HCT116 (cell line): ENCODE results near the gene LMLN. TPM values are rescaled to one million over a fixed set of nuclear protein-coding genes. Genes with fewer than 3 reads are reported as not detected.

ENCODE experiments used
- ATAC-seq: fragments of 200-7000 bp; cut with Tn5 transposase; 2 replicates; pipeline ENCODE4 v1.9.1; 2020; ENCODE audit warnings: mild to moderate bottlenecking, moderate library complexity
- BruUV-seq: library from RNA; stranded (reverse); fragments of 400-500 nt; replicated peaks from 2 replicates; lab custom pipeline; 2021; lab: Mats Ljungman, UMichigan
- CTCF ChIA-PET: fragments of 300-600 bp; sonication (Branson Sonifier 250); formaldehyde crosslinking; loops from one replicate; lab custom pipeline; 2021; ENCODE audit warnings: antibody characterized with exemption; lab: Charles Lee
- POLR2A ChIA-PET: fragments of 300-600, 350-600 bp; sonication (Branson Sonifier 250); formaldehyde crosslinking; loops from one replicate; lab custom pipeline; 2021; ENCODE audit warnings: antibody characterized with exemption; lab: Charles Lee
- RAD21 ChIA-PET, 2 experiments: fragments of 300-600 bp; sonication (Branson Sonifier 250); formaldehyde crosslinking; loops; one replicate each; lab custom pipeline; 2023; ENCODE audit warnings: low total read pairs in 2 of 2; ENCODE audit not compliant: uncharacterized antibody in 2 of 2, unreplicated experiment in 2 of 2, low non-redundant PET in 1 of 2; lab: Charles Lee
- DNase-seq: peaks from one replicate; pipeline ENCODE4 v3.0.0-alpha.2; 2010; ENCODE audit warnings: low read depth, low spot score
- H2AFZ ChIP-seq: fragments of 200-600 bp; shearing (Covaris generic), sonication (generic); 2 replicates; pipeline ENCODE4 v1.6.1; 2017; ENCODE audit warnings: low read depth, mixed run types, mixed read lengths, antibody characterized with exemption, low read length; ENCODE audit not compliant: poor library complexity, severe bottlenecking
- H3K27ac ChIP-seq: 2 replicates; pipeline ENCODE4 v1.5.1; 2012; ENCODE audit warnings: low read depth, low read length
- H3K27me3 ChIP-seq: fragments of 200-600 bp; sonication (generic); 2 replicates; pipeline ENCODE4 v1.6.1; 2016; ENCODE audit warnings: mixed run types, low read length, mixed read lengths; ENCODE audit not compliant: insufficient read depth
- H3K36me3 ChIP-seq, 2 experiments: fragments of 200-500 bp in 1 of 2; fragments of 200-600 bp in 1 of 2; sonication (Bioruptor generic) in 1 of 2; sonication (generic) in 1 of 2; 2 replicates each; pipeline versions ENCODE4 v1.5.1 to v1.6.1; 2014 to 2016; ENCODE audit warnings: low read length in 2 of 2, inconsistent platforms in 1 of 2, mixed read lengths in 1 of 2, mixed run types in 1 of 2; ENCODE audit not compliant: insufficient read depth in 2 of 2, control insufficient read depth in 1 of 2
- H3K4me1 ChIP-seq, 2 experiments: fragments of 200-600 bp in 1 of 2; sonication (generic) in 1 of 2; 2 replicates each; pipeline versions ENCODE4 v1.5.1 to v1.6.1; 2012 to 2017; ENCODE audit warnings: low read length in 2 of 2, inconsistent platforms in 1 of 2, mild to moderate bottlenecking in 1 of 2, mixed read lengths in 1 of 2, mixed run types in 1 of 2, moderate library complexity in 1 of 2; ENCODE audit not compliant: insufficient read depth in 2 of 2, control insufficient read depth in 1 of 2
- H3K4me2 ChIP-seq: fragments of 200-600 bp; sonication (generic); 2 replicates; pipeline ENCODE4 v1.6.1; 2017; ENCODE audit warnings: mixed run types, low read length, mixed read lengths
- H3K4me3 ChIP-seq, 2 experiments: fragments of 200-600 bp in 1 of 2; sonication (generic) in 1 of 2; replicated peaks in 1 of 2; 2 replicates each; pipeline ENCODE4 v1.5.1; 2011 to 2016; ENCODE audit warnings: low read length in 2 of 2, control low read depth in 1 of 2, low read depth in 1 of 2, mild to moderate bottlenecking in 1 of 2, mixed read lengths in 1 of 2, mixed run types in 1 of 2
- H3K79me2 ChIP-seq: fragments of 200-600 bp; sonication (generic); 2 replicates; pipeline ENCODE4 v1.6.1; 2017; ENCODE audit warnings: mild to moderate bottlenecking, mixed run types, low read length, moderate library complexity, mixed read lengths; ENCODE audit not compliant: insufficient read depth
- H3K9ac ChIP-seq: fragments of 200-600 bp; sonication (generic); 2 replicates; pipeline ENCODE4 v1.6.1; 2016; ENCODE audit warnings: low read length, mixed read lengths
- H3K9me2 ChIP-seq: fragments of 200-600 bp; sonication (generic), shearing (Covaris generic); 2 replicates; pipeline ENCODE4 v1.6.1; 2017; ENCODE audit warnings: mixed run types, mild to moderate bottlenecking, moderate library complexity; ENCODE audit not compliant: insufficient read depth
- H3K9me3 ChIP-seq, 2 experiments: fragments of 200-500 bp in 1 of 2; fragments of 200-600 bp in 1 of 2; sonication (Bioruptor generic) in 1 of 2; sonication (generic) in 1 of 2; 2 replicates each; pipeline ENCODE4 v1.6.1; 2014 to 2017; ENCODE audit warnings: low read length in 2 of 2, mixed read lengths in 2 of 2, inconsistent platforms in 1 of 2, low read depth in 1 of 2, mild to moderate bottlenecking in 1 of 2, mixed run types in 1 of 2, moderate library complexity in 1 of 2; ENCODE audit not compliant: control insufficient read depth in 1 of 2, insufficient read depth in 1 of 2
- H4K20me1 ChIP-seq: fragments of 200-600 bp; sonication (generic), shearing (Covaris generic); 2 replicates; pipeline ENCODE4 v1.6.1; 2017; ENCODE audit warnings: mixed run types, mild to moderate bottlenecking, moderate library complexity; ENCODE audit not compliant: insufficient read depth
- CBX3 ChIP-seq: IDR thresholded peaks from 2 replicates; pipeline ENCODE4 v1.6.1; 2012; ENCODE audit warnings: low read depth
- CEBPB ChIP-seq: IDR thresholded peaks from 2 replicates; pipeline ENCODE4 v1.6.1; 2012; ENCODE audit warnings: low read depth
- EGR1 ChIP-seq: IDR thresholded peaks from 2 replicates; pipeline ENCODE4 v1.6.1; 2012; ENCODE audit warnings: low read depth
- ELF1 ChIP-seq: IDR thresholded peaks from 2 replicates; pipeline ENCODE4 v1.6.1; 2012; ENCODE audit warnings: low read depth, borderline replicate concordance
- EZH2 ChIP-seq: fragments of 200-600 bp; sonication (generic); IDR thresholded peaks from 2 replicates; pipeline ENCODE4 v1.6.1; 2017; ENCODE audit warnings: antibody characterized with exemption, mixed run types
- EZH2phosphoT487 ChIP-seq: fragments of 200-600 bp; IDR thresholded peaks from 2 replicates; pipeline ENCODE4 v1.6.1; 2018; ENCODE audit warnings: antibody characterized with exemption, borderline replicate concordance
- FOSL1 ChIP-seq: IDR thresholded peaks from 2 replicates; pipeline ENCODE4 v1.6.1; 2012; ENCODE audit warnings: low read depth
- POLR2AphosphoS5 ChIP-seq: IDR thresholded peaks from 2 replicates; pipeline ENCODE4 v1.6.1; 2011; ENCODE audit warnings: mild to moderate bottlenecking, low read depth, low read length, moderate library complexity
- RAD21 ChIP-seq: IDR thresholded peaks from 2 replicates; pipeline ENCODE4 v1.6.1; 2012; ENCODE audit warnings: low read depth, mild to moderate bottlenecking
- SIN3A ChIP-seq: IDR thresholded peaks from 2 replicates; pipeline ENCODE4 v1.6.1; 2012; ENCODE audit warnings: low read depth
- SP1 ChIP-seq: IDR thresholded peaks from 2 replicates; pipeline ENCODE4 v1.6.1; 2012; ENCODE audit warnings: low read depth
- SRF ChIP-seq: IDR thresholded peaks from 2 replicates; pipeline ENCODE4 v1.6.1; 2012; ENCODE audit warnings: low read depth
- ZFX ChIP-seq: fragments of 450-650 bp; IDR thresholded peaks from 2 replicates; pipeline ENCODE4 v1.6.1; 2017
- ZNF274 ChIP-seq: fragments of 200-500 bp; sonication (Bioruptor generic); IDR thresholded peaks from 2 replicates; pipeline ENCODE4 v1.6.1; 2014; ENCODE audit warnings: mild to moderate bottlenecking, low read depth, low read length, inconsistent platforms
- intact Hi-C: fragments of 100-400 bp; cut with micrococcal nuclease; formaldehyde crosslinking; loops from 2 replicates; pipeline ENCODE4 v1.10.0; 2022
- total RNA-seq: library from RNA; stranded (reverse); gene quantifications from one replicate; pipeline ENCODE4 v1.2.1, GENCODE V29; 2021; ENCODE audit not compliant: unreplicated experiment
- TF ChIP-seq, protein P1 (sequence below): IDR thresholded peaks from 2 replicates; pipeline ENCODE4 v1.6.1; 2011; ENCODE audit warnings: mild to moderate bottlenecking, low read length, moderate library complexity; ENCODE audit not compliant: insufficient replicate concordance; ENCODE audit errors: extremely low read depth
- TF ChIP-seq, protein P2 (sequence below): IDR thresholded peaks from 2 replicates; pipeline ENCODE4 v1.6.1; 2012
- TF ChIP-seq, protein P3 (sequence below): IDR thresholded peaks from 2 replicates; pipeline ENCODE4 v1.6.1; 2012
- TF ChIP-seq, protein P4 (sequence below), 3 experiments: fragments of 200-600 bp in 1 of 3; sonication (generic) in 1 of 3; IDR thresholded peaks in 2 of 3; conservative IDR thresholded peaks in 1 of 3; 2 replicates each; pipeline ENCODE4 v1.5.1; 2012 to 2017; ENCODE audit warnings: low read depth in 2 of 3, low read length in 2 of 3, antibody characterized with exemption in 1 of 3, borderline replicate concordance in 1 of 3, control low read depth in 1 of 3, mild to moderate bottlenecking in 1 of 3, mixed read lengths in 1 of 3, mixed run types in 1 of 3, moderate library complexity in 1 of 3; ENCODE audit not compliant: insufficient read depth in 1 of 3
- TF ChIP-seq, protein P5 (sequence below): IDR thresholded peaks from 2 replicates; pipeline ENCODE4 v1.6.1; 2012; ENCODE audit warnings: low read depth

LMLN gene
- total RNA-seq, 1 experiment from 2014 or later, result 7.2 TPM

DNA sequence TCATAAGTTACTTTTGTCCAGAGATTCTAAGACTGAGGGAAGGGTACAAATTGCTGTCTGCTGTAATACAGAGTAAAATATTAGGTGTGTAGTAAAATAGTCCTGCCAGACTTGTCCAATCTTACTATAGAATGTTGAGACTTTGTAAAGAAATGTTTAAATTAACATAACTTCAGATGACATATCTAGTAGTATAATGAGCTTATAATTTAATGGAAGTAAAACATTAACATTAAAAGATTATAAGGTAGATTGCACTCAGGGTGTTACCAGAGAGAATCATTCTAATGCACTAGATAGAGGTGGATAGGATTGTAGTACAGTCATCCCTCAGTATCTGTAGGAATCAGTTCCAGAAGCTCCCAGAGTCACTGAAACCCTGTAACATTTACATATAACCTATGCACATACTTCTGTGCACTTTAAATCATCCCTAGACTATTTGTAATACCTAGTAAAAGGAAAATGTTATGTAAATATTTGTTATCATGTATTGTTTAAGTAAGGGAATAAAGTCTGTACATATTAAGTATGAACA lies 130.8 kb downstream of the LMLN start:
- Histone ChIP-seq H3K27me3 (no peaks in the 10 kb centered on the region), H3K9ac (no peak overlapping the region), H3K9me3 (no peaks in the 10 kb centered on the region), H4K20me1 (no peaks in the 10 kb centered on the region), H3K36me3 (no peaks in the 10 kb centered on the region), H2AFZ (peak overlapping the region; percentile 90), H3K9me2 (no peaks in the 10 kb centered on the region), H3K4me1 (no peaks in the 10 kb centered on the region), H3K4me2 (no peak overlapping the region), H3K27ac (no peak overlapping the region), H3K4me3 (no peak overlapping the region), H3K79me2 (no peaks in the 10 kb centered on the region)
- no peak for TF ChIP-seq SP1
- no peak for TF ChIP-seq ZFX
- no peak for TF ChIP-seq ZNF274
- no peak for TF ChIP-seq CEBPB
- TF ChIP-seq SRF, result no peak
- TF ChIP-seq EGR1, result no peak
- TF ChIP-seq, protein P1, sequence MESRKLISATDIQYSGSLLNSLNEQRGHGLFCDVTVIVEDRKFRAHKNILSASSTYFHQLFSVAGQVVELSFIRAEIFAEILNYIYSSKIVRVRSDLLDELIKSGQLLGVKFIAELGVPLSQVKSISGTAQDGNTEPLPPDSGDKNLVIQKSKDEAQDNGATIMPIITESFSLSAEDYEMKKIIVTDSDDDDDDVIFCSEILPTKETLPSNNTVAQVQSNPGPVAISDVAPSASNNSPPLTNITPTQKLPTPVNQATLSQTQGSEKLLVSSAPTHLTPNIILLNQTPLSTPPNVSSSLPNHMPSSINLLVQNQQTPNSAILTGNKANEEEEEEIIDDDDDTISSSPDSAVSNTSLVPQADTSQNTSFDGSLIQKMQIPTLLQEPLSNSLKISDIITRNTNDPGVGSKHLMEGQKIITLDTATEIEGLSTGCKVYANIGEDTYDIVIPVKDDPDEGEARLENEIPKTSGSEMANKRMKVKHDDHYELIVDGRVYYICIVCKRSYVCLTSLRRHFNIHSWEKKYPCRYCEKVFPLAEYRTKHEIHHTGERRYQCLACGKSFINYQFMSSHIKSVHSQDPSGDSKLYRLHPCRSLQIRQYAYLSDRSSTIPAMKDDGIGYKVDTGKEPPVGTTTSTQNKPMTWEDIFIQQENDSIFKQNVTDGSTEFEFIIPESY, result no peak
- TF ChIP-seq, protein P2, sequence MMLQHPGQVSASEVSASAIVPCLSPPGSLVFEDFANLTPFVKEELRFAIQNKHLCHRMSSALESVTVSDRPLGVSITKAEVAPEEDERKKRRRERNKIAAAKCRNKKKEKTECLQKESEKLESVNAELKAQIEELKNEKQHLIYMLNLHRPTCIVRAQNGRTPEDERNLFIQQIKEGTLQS, result no peak
- TF ChIP-seq ELF1, result no peak
- no peak for TF ChIP-seq SIN3A
- TF ChIP-seq, protein P3, sequence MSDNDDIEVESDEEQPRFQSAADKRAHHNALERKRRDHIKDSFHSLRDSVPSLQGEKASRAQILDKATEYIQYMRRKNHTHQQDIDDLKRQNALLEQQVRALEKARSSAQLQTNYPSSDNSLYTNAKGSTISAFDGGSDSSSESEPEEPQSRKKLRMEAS, result no peak
- no peak for TF ChIP-seq EZH2
- TF ChIP-seq RAD21, result no peak
- TF ChIP-seq, protein P4, sequence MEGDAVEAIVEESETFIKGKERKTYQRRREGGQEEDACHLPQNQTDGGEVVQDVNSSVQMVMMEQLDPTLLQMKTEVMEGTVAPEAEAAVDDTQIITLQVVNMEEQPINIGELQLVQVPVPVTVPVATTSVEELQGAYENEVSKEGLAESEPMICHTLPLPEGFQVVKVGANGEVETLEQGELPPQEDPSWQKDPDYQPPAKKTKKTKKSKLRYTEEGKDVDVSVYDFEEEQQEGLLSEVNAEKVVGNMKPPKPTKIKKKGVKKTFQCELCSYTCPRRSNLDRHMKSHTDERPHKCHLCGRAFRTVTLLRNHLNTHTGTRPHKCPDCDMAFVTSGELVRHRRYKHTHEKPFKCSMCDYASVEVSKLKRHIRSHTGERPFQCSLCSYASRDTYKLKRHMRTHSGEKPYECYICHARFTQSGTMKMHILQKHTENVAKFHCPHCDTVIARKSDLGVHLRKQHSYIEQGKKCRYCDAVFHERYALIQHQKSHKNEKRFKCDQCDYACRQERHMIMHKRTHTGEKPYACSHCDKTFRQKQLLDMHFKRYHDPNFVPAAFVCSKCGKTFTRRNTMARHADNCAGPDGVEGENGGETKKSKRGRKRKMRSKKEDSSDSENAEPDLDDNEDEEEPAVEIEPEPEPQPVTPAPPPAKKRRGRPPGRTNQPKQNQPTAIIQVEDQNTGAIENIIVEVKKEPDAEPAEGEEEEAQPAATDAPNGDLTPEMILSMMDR (IDR thresholded peaks at IDR 0.05 in 2 of 3, conservative IDR thresholded peaks at IDR 0.05 in 1 of 3; ENCODE audit: borderline replicate concordance in 1 of 3, insufficient read depth in 1 of 3, low read depth in 2 of 3, low read length in 2 of 3), result no peak
- TF ChIP-seq EZH2phosphoT487, result no peak
- TF ChIP-seq, protein P5, sequence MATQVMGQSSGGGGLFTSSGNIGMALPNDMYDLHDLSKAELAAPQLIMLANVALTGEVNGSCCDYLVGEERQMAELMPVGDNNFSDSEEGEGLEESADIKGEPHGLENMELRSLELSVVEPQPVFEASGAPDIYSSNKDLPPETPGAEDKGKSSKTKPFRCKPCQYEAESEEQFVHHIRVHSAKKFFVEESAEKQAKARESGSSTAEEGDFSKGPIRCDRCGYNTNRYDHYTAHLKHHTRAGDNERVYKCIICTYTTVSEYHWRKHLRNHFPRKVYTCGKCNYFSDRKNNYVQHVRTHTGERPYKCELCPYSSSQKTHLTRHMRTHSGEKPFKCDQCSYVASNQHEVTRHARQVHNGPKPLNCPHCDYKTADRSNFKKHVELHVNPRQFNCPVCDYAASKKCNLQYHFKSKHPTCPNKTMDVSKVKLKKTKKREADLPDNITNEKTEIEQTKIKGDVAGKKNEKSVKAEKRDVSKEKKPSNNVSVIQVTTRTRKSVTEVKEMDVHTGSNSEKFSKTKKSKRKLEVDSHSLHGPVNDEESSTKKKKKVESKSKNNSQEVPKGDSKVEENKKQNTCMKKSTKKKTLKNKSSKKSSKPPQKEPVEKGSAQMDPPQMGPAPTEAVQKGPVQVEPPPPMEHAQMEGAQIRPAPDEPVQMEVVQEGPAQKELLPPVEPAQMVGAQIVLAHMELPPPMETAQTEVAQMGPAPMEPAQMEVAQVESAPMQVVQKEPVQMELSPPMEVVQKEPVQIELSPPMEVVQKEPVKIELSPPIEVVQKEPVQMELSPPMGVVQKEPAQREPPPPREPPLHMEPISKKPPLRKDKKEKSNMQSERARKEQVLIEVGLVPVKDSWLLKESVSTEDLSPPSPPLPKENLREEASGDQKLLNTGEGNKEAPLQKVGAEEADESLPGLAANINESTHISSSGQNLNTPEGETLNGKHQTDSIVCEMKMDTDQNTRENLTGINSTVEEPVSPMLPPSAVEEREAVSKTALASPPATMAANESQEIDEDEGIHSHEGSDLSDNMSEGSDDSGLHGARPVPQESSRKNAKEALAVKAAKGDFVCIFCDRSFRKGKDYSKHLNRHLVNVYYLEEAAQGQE, result no peak
- no peak for TF ChIP-seq POLR2AphosphoS5
- TF ChIP-seq CBX3, result no peak
- TF ChIP-seq FOSL1, result no peak
- ATAC-seq (no peak), DNase-seq (no peak)
- no TSS peak for BruUV-seq
- ChIA-PET CTCF (interaction anchor here (1.0 to 5.0 kb wide), 2 partner anchors 10 to 40 kb away, joined by 4 to 20 read pairs; no protein-coding TSS in a partner anchor), POLR2A (interaction anchor here (0.8 kb wide), 1 partner anchor 134 kb away, joined by 4 read pairs; no protein-coding TSS in a partner anchor), RAD21 (no interaction called here)
- intact Hi-C loops, result no loop called here
